Erythroblast (primary cell): ENCODE results near the gene ABI3.

Source experiments
- GATA1 ChIP-seq: IDR thresholded peaks from 2 replicates; pipeline ENCODE4 v1.6.1; 2011; ENCODE audit warnings: low read depth, mild to moderate bottlenecking, control low read depth, low read length, moderate library complexity
- POLR2A ChIP-seq: IDR thresholded peaks from 2 replicates; pipeline ENCODE4 v1.6.1; 2011; ENCODE audit warnings: mild to moderate bottlenecking, low read length

DNA sequence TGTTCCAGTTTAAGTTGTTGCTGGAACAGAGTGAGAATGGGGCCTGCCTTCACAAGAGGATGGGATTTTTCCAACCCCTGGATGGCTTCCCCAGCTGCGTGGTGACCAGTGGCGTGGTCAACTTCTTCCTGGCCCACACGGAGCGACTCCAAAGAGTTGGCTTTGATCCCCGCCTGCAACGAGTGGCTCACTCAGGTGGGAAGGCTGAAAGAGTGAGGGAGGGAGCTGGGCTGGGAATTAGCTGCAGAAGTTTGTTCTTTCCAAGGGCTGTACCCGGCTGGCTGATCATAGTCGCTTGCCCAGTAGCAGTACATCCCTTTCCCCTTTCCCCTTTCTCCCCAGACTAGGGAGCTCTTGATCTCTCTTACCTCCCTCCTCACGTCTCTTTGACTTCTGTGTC lies 41.8 kb upstream of the ABI3 start:
- TF ChIP-seq POLR2A: no peak
- TF ChIP-seq GATA1: no peak
